BLaER1 treated with 17β-estradiol and CSF1 and Interleukin-3, amounts not matched to agents 10 nM and 100 nM (cell line): ENCODE data around the gene SEC23IP.

Source experiments
- H3K27ac ChIP-seq, 11 experiments: shearing (Covaris generic); formaldehyde crosslinking; 2 replicates each; pipeline ENCODE4 v1.8.1; 2022
- H3K27me3 ChIP-seq, 11 experiments: shearing (Covaris generic); formaldehyde crosslinking; 2 replicates each; pipeline ENCODE4 v1.8.1; 2022
- H3K36me3 ChIP-seq, 11 experiments: shearing (Covaris generic); formaldehyde crosslinking; 2 replicates each; pipeline ENCODE4 v1.8.1; 2022
- H3K4me1 ChIP-seq, 10 experiments: shearing (Covaris generic); formaldehyde crosslinking; 2 replicates each; pipeline ENCODE4 v1.8.1; 2022
- H3K4me2 ChIP-seq, 11 experiments: shearing (Covaris generic); formaldehyde crosslinking; 2 replicates each; pipeline ENCODE4 v1.8.1; 2022
- H3K4me3 ChIP-seq, 10 experiments: shearing (Covaris generic); formaldehyde crosslinking; 2 replicates each; pipeline ENCODE4 v1.8.1; 2022
- H3K9ac ChIP-seq, 11 experiments: shearing (Covaris generic); formaldehyde crosslinking; 2 replicates each; pipeline ENCODE4 v1.8.1; 2022
- H3K9me3 ChIP-seq, 11 experiments: shearing (Covaris generic); formaldehyde crosslinking; replicated peaks in 1 of 11; 2 replicates each; pipeline ENCODE4 v1.8.1; 2022
- H4K20me1 ChIP-seq, 11 experiments: shearing (Covaris generic); formaldehyde crosslinking; 2 replicates each; pipeline ENCODE4 v1.8.1; 2022
- Cebpa-rat ChIP-seq, 11 experiments: shearing (Covaris generic); IDR thresholded peaks; 2 replicates each; pipeline ENCODE4 v1.8.1; 2022

SEC23IP gene

DNA sequence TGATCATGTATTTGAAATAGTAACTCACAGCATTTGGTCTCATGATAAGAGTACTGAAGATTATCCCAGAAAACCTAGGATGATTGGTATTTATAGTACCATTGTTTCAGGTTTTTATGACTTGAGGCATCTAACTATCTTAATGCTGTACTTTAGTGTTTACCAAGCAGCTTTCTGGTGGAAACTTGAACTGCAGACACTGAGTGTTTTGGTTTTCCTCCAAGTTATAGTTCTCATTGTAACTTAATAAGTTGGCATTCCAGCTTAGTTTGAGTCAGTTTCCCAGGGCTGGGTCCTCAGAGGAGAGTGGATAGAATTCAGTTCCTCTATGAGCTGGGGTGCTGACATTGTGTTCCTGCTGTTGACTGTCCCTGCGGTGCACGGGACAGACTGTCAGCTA, 50.4 kb downstream of the SEC23IP start:
- Histone ChIP-seq H3K4me2 (no peak overlapping the region), H3K9me3 (no peaks in the 10 kb centered on the region; a peak in 1 of 22 replicates), H3K36me3 (peaks cover 55 to 77% (median 68%) of the 10 kb centered on the region in 11 experiments), H3K27ac (no peak overlapping the region), H3K9ac (no peak overlapping the region), H4K20me1 (peaks cover 0 to 11% (median 0%) of the 10 kb centered on the region in 11 experiments; a peak in 2 of 22 replicates), H3K4me3 (no peak overlapping the region), H3K4me1 (0 out of 20 replicates have a peak, but pooled peaks cover 0 to 3% (median 0%) of the 10 kb centered on the region in 10 experiments), H3K27me3 (no peaks in the 10 kb centered on the region)
- TF ChIP-seq Cebpa-rat (IDR thresholded peaks at IDR 0.05) = no peak

DNA sequence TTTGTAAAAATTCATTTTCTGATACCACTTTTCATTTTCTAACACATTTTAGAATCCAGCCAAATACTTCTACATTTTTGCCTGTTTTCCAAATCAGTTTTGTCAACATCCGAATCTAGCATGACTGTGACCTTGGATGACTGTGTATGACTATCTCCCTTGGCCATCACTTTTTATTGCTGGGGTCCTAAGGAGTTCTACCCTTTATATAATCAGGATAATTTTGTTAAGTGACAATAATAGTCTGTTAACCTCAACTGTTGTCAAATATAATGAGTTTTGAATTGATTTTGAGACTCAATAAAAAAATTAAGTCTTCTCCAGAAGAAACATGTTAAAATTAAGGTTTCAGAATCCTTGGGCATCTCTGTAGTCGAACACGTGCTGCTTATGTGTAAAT, 53.3 kb downstream of the SEC23IP start:
- Histone ChIP-seq H3K36me3 (peaks cover 32 to 49% (median 43%) of the 10 kb centered on the region in 11 experiments), H3K27me3 (no peaks in the 10 kb centered on the region), H3K9me3 (peaks cover 0 to 20% (median 0%) of the 10 kb centered on the region in 11 experiments; a peak in 5 of 22 replicates), H3K4me2 (no peak overlapping the region), H3K27ac (no peak overlapping the region), H3K4me1 (no peaks in the 10 kb centered on the region), H4K20me1 (0 out of 22 replicates have a peak, but pooled peaks cover 0 to 4% (median 0%) of the 10 kb centered on the region in 11 experiments), H3K9ac (no peak overlapping the region), H3K4me3 (no peak overlapping the region)
- no peak for TF ChIP-seq Cebpa-rat (IDR thresholded peaks at IDR 0.05)

DNA sequence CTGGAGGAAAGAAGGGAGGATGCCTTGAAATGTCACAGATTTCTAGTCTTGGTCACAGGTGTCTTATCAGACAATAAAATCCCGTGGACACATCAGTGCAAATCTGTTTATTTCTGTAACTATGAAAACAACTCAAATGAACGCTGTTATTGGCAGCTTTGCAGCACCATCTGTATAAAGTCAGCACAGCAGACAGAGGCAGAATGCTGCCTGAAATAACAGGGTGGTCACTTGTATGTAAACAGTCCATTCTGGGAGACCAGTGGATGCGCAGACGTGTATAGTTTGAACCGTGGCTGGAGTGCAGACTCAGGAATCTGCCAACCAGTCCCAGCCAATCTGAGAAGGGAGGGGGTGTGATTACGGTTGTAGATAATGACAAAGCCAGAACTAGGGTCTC, 54.8 kb downstream of the SEC23IP start:
- Histone ChIP-seq H3K27ac (no peak overlapping the region), H3K9ac (no peak overlapping the region), H3K4me1 (no peaks in the 10 kb centered on the region), H3K4me2 (no peak overlapping the region), H3K9me3 (peaks cover 0 to 24% (median 0%) of the 10 kb centered on the region in 11 experiments; a peak in 6 of 22 replicates), H3K27me3 (no peaks in the 10 kb centered on the region), H3K4me3 (no peak overlapping the region), H3K36me3 (peaks cover 17 to 34% (median 28%) of the 10 kb centered on the region in 11 experiments), H4K20me1 (0 out of 22 replicates have a peak, but pooled peaks cover 0 to 4% (median 0%) of the 10 kb centered on the region in 11 experiments)
- TF ChIP-seq Cebpa-rat (IDR thresholded peaks at IDR 0.05) = no peak

DNA sequence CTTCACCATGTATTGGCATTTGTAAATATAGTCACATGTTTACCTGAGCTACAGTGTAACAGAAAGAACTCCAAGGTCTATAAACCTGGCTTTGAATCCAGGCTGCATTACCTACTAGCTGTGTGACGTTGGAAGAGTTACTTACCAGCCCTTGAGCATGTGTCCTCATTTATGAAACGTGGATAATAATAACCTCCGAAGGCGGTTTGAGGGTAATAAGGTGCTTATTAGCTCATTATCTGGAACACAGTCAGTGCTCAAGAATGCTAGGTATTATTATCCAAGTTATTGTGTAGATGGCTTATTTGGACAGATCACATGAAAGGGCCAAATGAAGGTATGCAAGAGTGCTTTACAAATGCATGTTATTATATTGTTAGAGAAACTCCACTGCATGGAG, 64.9 kb downstream of the SEC23IP start:
- Histone ChIP-seq H3K4me1 (no peaks in the 10 kb centered on the region), H3K4me2 (no peak overlapping the region), H3K36me3 (peaks cover 0 to 6% (median 0%) of the 10 kb centered on the region in 11 experiments; a peak in 1 of 22 replicates), H4K20me1 (no peaks in the 10 kb centered on the region), H3K9ac (no peak overlapping the region), H3K9me3 (peaks cover 0 to 19% (median 4%) of the 10 kb centered on the region in 11 experiments; a peak in 10 of 22 replicates), H3K27ac (no peak overlapping the region), H3K27me3 (no peaks in the 10 kb centered on the region), H3K4me3 (no peak overlapping the region)
- no peak for TF ChIP-seq Cebpa-rat (IDR thresholded peaks at IDR 0.05)

DNA sequence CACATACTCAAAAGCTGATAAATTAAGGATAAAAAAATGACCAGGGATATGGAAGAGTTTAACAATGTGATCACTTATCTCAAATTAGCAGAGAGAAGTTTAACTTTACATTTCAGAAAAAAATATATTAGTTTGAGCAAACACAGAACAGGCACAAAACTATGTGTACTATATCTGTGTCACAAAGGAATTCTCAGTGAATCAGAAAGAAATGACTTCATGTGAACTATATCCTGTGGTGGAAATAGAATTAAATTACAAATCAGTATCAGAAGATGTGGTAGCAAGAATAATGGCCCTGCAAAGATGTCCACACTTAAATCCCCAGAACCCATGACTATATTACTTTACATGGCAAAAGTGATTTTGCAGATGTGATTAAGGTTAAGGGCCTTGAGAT, 70.3 kb downstream of the SEC23IP start:
- Histone ChIP-seq H3K27me3 (no peaks in the 10 kb centered on the region), H4K20me1 (no peaks in the 10 kb centered on the region), H3K4me2 (no peak overlapping the region), H3K4me3 (no peak overlapping the region), H3K27ac (no peak overlapping the region), H3K9me3 (peaks cover 10 to 15% (median 13%) of the 10 kb centered on the region in 11 experiments), H3K4me1 (no peaks in the 10 kb centered on the region), H3K9ac (no peak overlapping the region), H3K36me3 (no peaks in the 10 kb centered on the region)
- TF ChIP-seq Cebpa-rat (IDR thresholded peaks at IDR 0.05) = no peak

DNA sequence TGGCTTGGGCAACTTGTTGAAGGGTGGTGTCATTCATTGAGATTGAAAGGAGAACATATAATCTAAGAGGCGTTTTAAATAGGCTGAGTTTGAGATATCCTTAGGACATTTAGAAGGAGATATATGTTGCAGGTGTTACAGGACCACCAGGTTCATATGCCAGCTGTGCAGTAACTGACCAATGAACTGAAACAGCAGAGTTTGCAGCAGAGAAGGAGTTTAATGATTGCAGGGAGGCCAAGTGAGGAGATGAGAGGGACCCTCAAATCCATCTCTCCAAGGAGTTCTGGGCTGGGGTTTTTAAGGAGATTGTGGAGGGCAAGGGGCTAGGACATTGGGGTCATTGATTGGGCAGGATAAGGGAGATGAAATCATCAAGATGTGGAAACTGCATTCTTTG, 74.5 kb downstream of the SEC23IP start:
- Histone ChIP-seq H3K4me2 (no peak overlapping the region), H4K20me1 (no peaks in the 10 kb centered on the region), H3K36me3 (no peaks in the 10 kb centered on the region), H3K9me3 (peaks cover 10 to 15% (median 13%) of the 10 kb centered on the region in 11 experiments), H3K27me3 (no peaks in the 10 kb centered on the region), H3K27ac (no peak overlapping the region), H3K4me3 (no peak overlapping the region), H3K9ac (no peak overlapping the region), H3K4me1 (no peaks in the 10 kb centered on the region)
- TF ChIP-seq Cebpa-rat (IDR thresholded peaks at IDR 0.05) = no peak

DNA sequence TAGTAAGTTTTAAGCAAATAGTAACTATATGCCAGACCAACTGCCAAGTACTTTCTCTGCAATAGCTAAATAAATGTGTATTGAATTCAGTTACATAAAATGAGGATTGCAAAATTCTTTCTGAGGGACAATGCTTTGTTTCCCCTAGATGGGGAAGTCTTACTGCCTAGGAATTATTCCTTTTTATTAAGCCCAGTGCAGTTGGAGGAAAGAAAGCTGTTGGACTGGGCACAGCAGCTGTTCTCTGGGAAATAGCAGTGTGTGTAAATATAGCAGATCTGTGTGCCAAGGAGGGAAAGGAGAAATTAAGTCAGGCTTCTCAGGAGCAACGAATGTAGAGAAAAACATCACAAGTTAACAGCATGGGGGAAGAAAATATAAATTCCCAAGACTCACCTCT, 77.1 kb downstream of the SEC23IP start:
- TF ChIP-seq Cebpa-rat (IDR thresholded peaks at IDR 0.05) = no peak
- Histone ChIP-seq H3K36me3 (no peaks in the 10 kb centered on the region), H3K27ac (no peak overlapping the region)

DNA sequence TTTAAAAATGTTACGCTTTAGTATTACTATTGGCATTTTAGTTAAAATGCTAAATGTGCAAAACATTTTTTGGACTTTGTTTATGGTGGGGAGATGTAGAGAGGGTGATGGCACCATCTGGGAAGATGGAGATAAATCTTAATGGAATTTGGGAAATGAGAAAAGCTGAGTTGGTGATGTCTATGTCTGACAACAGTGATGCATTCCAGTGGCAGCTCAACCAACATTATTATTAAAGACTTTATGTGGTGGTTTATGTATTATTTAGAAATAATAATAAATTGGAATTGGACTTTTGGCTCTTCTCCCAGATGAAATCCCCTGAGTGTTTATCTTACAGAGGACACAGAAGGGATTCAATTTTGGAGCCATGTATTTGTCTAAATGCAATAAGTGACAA, 77.6 kb downstream of the SEC23IP start:
- peaks cover 10 to 24% (median 14%) of the 10 kb centered on the region in 11 experiments for H3K9me3 ChIP-seq
- no peak overlapping the region for H3K4me3 ChIP-seq
- H3K27ac ChIP-seq = no peak overlapping the region
- 0 out of 20 replicates have a peak, but pooled peaks cover 0 to 3% (median 0%) of the 10 kb centered on the region in 10 experiments for H3K4me1 ChIP-seq
- H3K4me2 ChIP-seq = no peak overlapping the region
- TF ChIP-seq Cebpa-rat (IDR thresholded peaks at IDR 0.05) = no peak
- H3K27me3 ChIP-seq = no peaks in the 10 kb centered on the region
- H3K9ac ChIP-seq = no peak overlapping the region
- H3K36me3 ChIP-seq = no peaks in the 10 kb centered on the region
- H4K20me1 ChIP-seq = no peaks in the 10 kb centered on the region

More for the DNA sequence above, 77.1 kb downstream of the SEC23IP start:
- no peaks in the 10 kb centered on the region for H3K27me3 ChIP-seq
- peaks cover 10 to 24% (median 14%) of the 10 kb centered on the region in 11 experiments for H3K9me3 ChIP-seq
- H3K9ac ChIP-seq = no peak overlapping the region
- no peak overlapping the region for H3K4me3 ChIP-seq
- 0 out of 20 replicates have a peak, but pooled peaks cover 0 to 2% (median 0%) of the 10 kb centered on the region in 10 experiments for H3K4me1 ChIP-seq
- no peak overlapping the region for H3K4me2 ChIP-seq
- H4K20me1 ChIP-seq = no peaks in the 10 kb centered on the region

DNA sequence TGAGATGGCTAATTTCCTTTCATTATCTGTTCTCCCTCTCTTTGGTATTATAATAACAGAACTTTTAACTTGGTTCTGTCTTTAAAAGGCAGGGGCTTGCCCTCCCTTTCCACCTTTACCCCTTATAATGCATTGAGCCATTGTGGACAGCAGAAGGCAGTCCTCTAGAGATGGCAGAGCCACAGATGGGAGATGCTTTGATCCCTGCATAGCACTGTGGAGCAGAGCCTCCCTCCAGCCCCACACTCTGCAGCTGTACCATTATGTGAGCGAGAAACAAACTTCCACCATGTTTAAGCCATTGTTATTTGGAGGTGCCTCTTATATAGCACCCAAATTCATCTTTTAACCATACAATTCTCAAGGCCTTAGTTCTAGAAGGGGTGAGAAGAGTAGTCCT, 78.4 kb downstream of the SEC23IP start:
- peaks cover 10 to 24% (median 14%) of the 10 kb centered on the region in 11 experiments for H3K9me3 ChIP-seq
- H3K36me3 ChIP-seq = no peaks in the 10 kb centered on the region
- no peak overlapping the region for H3K27ac ChIP-seq
- 0 out of 20 replicates have a peak, but pooled peaks cover 0 to 3% (median 0%) of the 10 kb centered on the region in 10 experiments for H3K4me1 ChIP-seq
- H4K20me1 ChIP-seq = no peaks in the 10 kb centered on the region
- no peak overlapping the region for H3K9ac ChIP-seq
- H3K4me3 ChIP-seq = no peak overlapping the region
- H3K4me2 ChIP-seq = no peak overlapping the region
- TF ChIP-seq Cebpa-rat (IDR thresholded peaks at IDR 0.05) = no peak
- H3K27me3 ChIP-seq = no peaks in the 10 kb centered on the region

DNA sequence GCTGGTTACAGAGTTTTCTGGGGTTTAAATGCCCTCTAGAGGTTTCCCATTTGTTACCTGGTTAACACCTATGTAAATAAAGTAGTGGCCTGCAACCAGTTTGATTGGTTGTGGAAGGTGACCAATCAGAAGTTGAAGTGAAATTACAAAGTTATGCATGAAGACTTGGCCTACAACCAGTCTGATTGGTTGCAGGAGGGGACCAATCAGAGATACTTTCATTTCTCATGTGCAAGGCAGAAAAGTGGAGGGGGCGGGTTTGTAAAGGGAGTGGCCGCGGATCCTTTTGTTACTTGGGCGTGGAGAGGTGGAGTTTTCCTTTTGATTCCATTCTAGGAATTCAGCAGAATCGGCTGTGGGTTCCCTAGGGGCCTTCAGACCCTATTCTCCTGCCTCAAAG, 80.8 kb downstream of the SEC23IP start:
- no peak for TF ChIP-seq Cebpa-rat (IDR thresholded peaks at IDR 0.05)
- Histone ChIP-seq H4K20me1 (no peaks in the 10 kb centered on the region), H3K4me2 (no peak overlapping the region), H3K27me3 (no peaks in the 10 kb centered on the region), H3K4me3 (no peak overlapping the region), H3K9me3 (peaks cover 0 to 12% (median 0%) of the 10 kb centered on the region in 11 experiments; a peak in 1 of 22 replicates), H3K36me3 (no peaks in the 10 kb centered on the region), H3K27ac (no peak overlapping the region), H3K4me1 (peaks cover 0 to 10% (median 4%) of the 10 kb centered on the region in 10 experiments; a peak in 6 of 20 replicates), H3K9ac (no peak overlapping the region)
